ACC112 (cell line): ENCODE data around the gene PANX2.

Source experiments
- H2AFZ ChIP-seq: fragments of 200-600 bp; sonication (generic); one replicate; pipeline ENCODE4 v1.6.0; 2017; ENCODE audit warnings: antibody characterized with exemption, low read length; ENCODE audit not compliant: unreplicated experiment
- H3K27ac ChIP-seq: fragments of 200-600 bp; sonication (generic); 2 replicates; pipeline ENCODE4 v1.5.1; 2014; ENCODE audit warnings: low read depth, mild to moderate bottlenecking, antibody characterized with exemption, low read length, moderate library complexity
- H3K27me3 ChIP-seq: fragments of 200-600 bp; sonication (generic); 2 replicates; pipeline ENCODE4 v1.6.1; 2014; ENCODE audit warnings: mild to moderate bottlenecking, antibody characterized with exemption, low read length, moderate library complexity, mixed read lengths; ENCODE audit not compliant: insufficient read depth
- H3K36me3 ChIP-seq: fragments of 200-600 bp; sonication (generic); 2 replicates; pipeline ENCODE4 v1.6.1; 2016; ENCODE audit warnings: mild to moderate bottlenecking, antibody characterized with exemption, low read length, moderate library complexity, mixed read lengths; ENCODE audit not compliant: insufficient read depth
- H3K4me1 ChIP-seq: fragments of 200-600 bp; sonication (generic); one replicate; pipeline ENCODE4 v1.6.1; 2016; ENCODE audit warnings: low read length, mixed read lengths; ENCODE audit not compliant: insufficient read depth, unreplicated experiment, control insufficient read depth
- H3K4me3 ChIP-seq: fragments of 200-600 bp; sonication (generic); 2 replicates; pipeline ENCODE4 v1.5.1; 2014; ENCODE audit warnings: mild to moderate bottlenecking, low read depth, low read length
- H3K79me2 ChIP-seq: fragments of 200-600 bp; sonication (generic); one replicate; pipeline ENCODE4 v1.6.0; 2016; ENCODE audit warnings: low read length; ENCODE audit not compliant: control insufficient read depth, unreplicated experiment, insufficient read depth

PANX2 gene

GRCh38 chr22:50173983-50174355 lies 3.4 kb downstream of the PANX2 start:
- Histone ChIP-seq H3K79me2 (no peaks in the 10 kb centered on the region), H3K4me1 (no peaks in the 10 kb centered on the region), H3K27me3 (no peaks in the 10 kb centered on the region), H3K36me3 (no peaks in the 10 kb centered on the region), H3K27ac (no peak overlapping the region), H3K4me3 (no peak overlapping the region), H2AFZ (no peak overlapping the region)

GRCh38 chr22:50174382-50175190 lies 4.1 kb downstream of the PANX2 start:
- Histone ChIP-seq H3K27me3 (no peaks in the 10 kb centered on the region), H3K4me3 (no peak overlapping the region), H3K79me2 (no peaks in the 10 kb centered on the region), H2AFZ (no peak overlapping the region), H3K36me3 (no peaks in the 10 kb centered on the region), H3K27ac (no peak overlapping the region), H3K4me1 (no peaks in the 10 kb centered on the region)

- Histone ChIP-seq H3K79me2 (no peaks in the 10 kb centered on the region), H2AFZ (no peak overlapping the region), H3K27me3 (no peaks in the 10 kb centered on the region), H3K36me3 (no peaks in the 10 kb centered on the region), H3K27ac (no peak overlapping the region), H3K4me1 (no peaks in the 10 kb centered on the region), H3K4me3 (no peak overlapping the region)
Measured at GRCh38 chr22:50175191-50175461, 4.6 kb downstream of the PANX2 start.

- Histone ChIP-seq H3K36me3 (no peaks in the 10 kb centered on the region), H3K4me1 (no peaks in the 10 kb centered on the region), H3K27me3 (no peaks in the 10 kb centered on the region), H3K79me2 (no peaks in the 10 kb centered on the region), H3K4me3 (no peak overlapping the region), H2AFZ (no peak overlapping the region), H3K27ac (no peak overlapping the region)
Measured at GRCh38 chr22:50175921-50176849, 5.7 kb downstream of the PANX2 start.

GRCh38 chr22:50176850-50177536 lies 6.5 kb downstream of the PANX2 start:
- H3K4me1 ChIP-seq: no peaks in the 10 kb centered on the region
- no peak overlapping the region for H3K4me3 ChIP-seq
- no peaks in the 10 kb centered on the region for H3K79me2 ChIP-seq
- H3K27me3 ChIP-seq: no peaks in the 10 kb centered on the region
- no peaks in the 10 kb centered on the region for H3K36me3 ChIP-seq
- no peak overlapping the region for H2AFZ ChIP-seq
- no peak overlapping the region for H3K27ac ChIP-seq

GRCh38 chr22:50177537-50178470 lies 7.3 kb downstream of the PANX2 start:
- Histone ChIP-seq H2AFZ (no peak overlapping the region), H3K27ac (no peak overlapping the region), H3K36me3 (no peaks in the 10 kb centered on the region), H3K4me3 (no peak overlapping the region), H3K79me2 (no peaks in the 10 kb centered on the region), H3K27me3 (no peaks in the 10 kb centered on the region), H3K4me1 (no peaks in the 10 kb centered on the region)

GRCh38 chr22:50178471-50178864 lies 7.9 kb downstream of the PANX2 start:
- no peak overlapping the region for H3K27ac ChIP-seq
- H3K4me1 ChIP-seq: no peaks in the 10 kb centered on the region
- no peak overlapping the region for H2AFZ ChIP-seq

GRCh38 chr22:50178871-50179869 lies 8.6 kb downstream of the PANX2 start:
- H3K4me3 ChIP-seq: no peak overlapping the region
- no peaks in the 10 kb centered on the region for H3K36me3 ChIP-seq
- H3K4me1 ChIP-seq: peaks cover 4% of the 10 kb centered on the region
- H2AFZ ChIP-seq: no peak overlapping the region
- H3K27me3 ChIP-seq: no peaks in the 10 kb centered on the region
- H3K27ac ChIP-seq: no peak overlapping the region
- H3K79me2 ChIP-seq: no peaks in the 10 kb centered on the region

More at GRCh38 chr22:50178471-50178864, 7.9 kb downstream of the PANX2 start:
- no peaks in the 10 kb centered on the region for H3K27me3 ChIP-seq
- no peak overlapping the region for H3K4me3 ChIP-seq
- no peaks in the 10 kb centered on the region for H3K36me3 ChIP-seq
- H3K79me2 ChIP-seq: no peaks in the 10 kb centered on the region

- Histone ChIP-seq H3K4me1 (peaks cover 4% of the 10 kb centered on the region), H3K36me3 (no peaks in the 10 kb centered on the region)
Measured at GRCh38 chr22:50179937-50180726, 9.6 kb downstream of the PANX2 start.

More at GRCh38 chr22:50179937-50180726, 9.6 kb downstream of the PANX2 start:
- H3K4me3 ChIP-seq: no peak overlapping the region
- no peak overlapping the region for H2AFZ ChIP-seq
- H3K79me2 ChIP-seq: no peaks in the 10 kb centered on the region
- no peak overlapping the region for H3K27ac ChIP-seq
- no peaks in the 10 kb centered on the region for H3K27me3 ChIP-seq
